Prostate gland (tissue), 2 donors: Measurements from ENCODE around the gene TFAP2E.

Experiments used
- POLR2A ChIP-seq: fragments of 450-650 bp; IDR thresholded peaks from one replicate; pipeline ENCODE4 v1.6.1; 2016; ENCODE audit warnings: antibody characterized with exemption, mild to moderate bottlenecking
- TF ChIP-seq, protein P1 (sequence below), 4 experiments: fragments of 200-600 bp in 2 of 4; fragments of 450-650 bp in 2 of 4; sonication (generic) in 2 of 4; IDR thresholded peaks; 1 replicate in 3 of 4; 2 replicates in 1 of 4; pipeline ENCODE4 v1.5.1; 2016 to 2019; ENCODE audit warnings: antibody characterized with exemption in 4 of 4, mild to moderate bottlenecking in 2 of 4, moderate library complexity in 2 of 4

DNA sequence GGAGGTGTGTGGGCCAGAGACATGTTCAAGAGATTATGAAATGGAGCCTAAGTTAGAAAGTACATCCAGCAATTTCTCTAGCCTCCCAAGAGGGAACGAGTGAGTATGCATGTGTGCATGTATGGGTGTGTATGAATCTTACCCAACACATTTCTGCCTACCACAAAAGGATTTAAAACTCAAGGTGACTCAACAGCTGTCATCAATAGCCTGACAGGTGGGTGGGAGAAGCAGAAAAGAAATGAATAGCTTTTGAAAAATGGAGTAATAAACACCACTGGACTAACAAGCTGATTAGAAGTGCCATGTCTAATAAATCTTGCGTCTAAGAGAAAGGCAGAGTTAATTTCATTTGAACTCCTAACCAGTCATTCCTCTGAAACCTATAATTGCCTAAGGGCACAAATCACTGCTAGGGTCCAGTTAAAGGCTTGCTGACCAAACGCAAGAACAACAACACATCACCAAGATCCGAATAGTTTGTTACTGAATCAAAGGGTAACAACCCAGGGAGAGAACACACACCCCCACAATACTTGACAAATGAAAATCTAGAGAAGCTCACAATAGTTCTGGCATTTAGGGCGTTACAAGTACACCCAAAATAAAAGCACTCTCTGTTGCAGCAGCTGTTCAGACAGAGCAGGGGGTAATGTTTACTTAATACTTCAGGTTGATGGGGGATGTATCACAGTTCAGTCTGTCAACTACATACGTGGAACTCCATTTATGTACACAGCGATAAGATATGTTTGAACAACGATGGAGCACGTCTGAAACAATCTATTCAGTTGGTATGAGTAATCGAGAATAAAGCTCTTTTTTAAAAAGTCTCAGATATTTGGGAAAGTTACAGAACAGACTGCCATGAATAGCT, 17.3 kb upstream of the TFAP2E start:
- TF ChIP-seq, protein P1, sequence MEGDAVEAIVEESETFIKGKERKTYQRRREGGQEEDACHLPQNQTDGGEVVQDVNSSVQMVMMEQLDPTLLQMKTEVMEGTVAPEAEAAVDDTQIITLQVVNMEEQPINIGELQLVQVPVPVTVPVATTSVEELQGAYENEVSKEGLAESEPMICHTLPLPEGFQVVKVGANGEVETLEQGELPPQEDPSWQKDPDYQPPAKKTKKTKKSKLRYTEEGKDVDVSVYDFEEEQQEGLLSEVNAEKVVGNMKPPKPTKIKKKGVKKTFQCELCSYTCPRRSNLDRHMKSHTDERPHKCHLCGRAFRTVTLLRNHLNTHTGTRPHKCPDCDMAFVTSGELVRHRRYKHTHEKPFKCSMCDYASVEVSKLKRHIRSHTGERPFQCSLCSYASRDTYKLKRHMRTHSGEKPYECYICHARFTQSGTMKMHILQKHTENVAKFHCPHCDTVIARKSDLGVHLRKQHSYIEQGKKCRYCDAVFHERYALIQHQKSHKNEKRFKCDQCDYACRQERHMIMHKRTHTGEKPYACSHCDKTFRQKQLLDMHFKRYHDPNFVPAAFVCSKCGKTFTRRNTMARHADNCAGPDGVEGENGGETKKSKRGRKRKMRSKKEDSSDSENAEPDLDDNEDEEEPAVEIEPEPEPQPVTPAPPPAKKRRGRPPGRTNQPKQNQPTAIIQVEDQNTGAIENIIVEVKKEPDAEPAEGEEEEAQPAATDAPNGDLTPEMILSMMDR (IDR thresholded peaks at IDR 0.05), result no peak
- no peak for TF ChIP-seq POLR2A
